Measurements from ENCODE around the gene CDH3.
"Not testable (repeated sequence)": the region's sequence is repeated elsewhere in the genome, so short reads cannot be mapped to it uniquely, and the experiment has no call there.

CDH3 gene

DNA sequence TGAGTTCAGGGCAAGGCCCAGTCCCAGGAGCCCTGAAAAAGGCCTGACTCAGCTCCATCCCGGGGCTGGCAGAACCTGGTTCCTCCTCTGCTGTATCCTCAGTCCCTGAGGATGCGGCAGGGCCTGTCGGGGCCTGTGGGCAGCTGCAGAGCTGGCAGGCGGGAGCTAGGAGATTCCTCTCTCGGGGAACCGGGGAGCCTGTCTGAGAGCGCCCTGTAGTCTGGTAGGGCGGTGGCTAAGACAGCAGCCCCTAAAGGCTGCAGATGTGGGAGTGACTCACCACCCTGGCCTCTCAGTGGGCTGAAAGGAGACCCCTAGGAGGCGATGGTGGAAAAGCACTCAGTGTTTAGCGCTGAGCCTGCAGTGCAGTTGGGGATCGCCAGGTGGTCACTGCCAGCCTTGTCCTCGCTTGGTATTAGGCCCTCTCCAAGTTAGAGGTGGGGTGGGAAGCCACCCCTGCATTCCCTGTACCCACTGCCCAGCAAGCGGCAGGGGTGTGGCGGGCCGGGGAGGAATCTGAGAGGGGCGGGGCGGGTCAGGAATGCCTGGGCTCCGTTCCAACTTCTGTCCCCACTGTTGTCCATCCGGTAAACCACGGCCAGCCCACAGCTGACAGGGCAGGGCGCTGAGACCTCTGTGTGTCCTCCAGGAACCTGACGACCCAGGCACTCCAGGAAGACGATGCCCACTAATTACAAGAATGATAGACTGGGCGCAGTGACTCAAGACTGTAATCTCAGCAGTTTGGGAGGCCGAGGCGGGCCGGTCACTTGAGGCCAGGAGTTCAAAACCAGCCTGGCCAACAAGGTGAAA is 62.4 kb downstream of the CDH3 start:
- DNase-seq, result no peak

DNA sequence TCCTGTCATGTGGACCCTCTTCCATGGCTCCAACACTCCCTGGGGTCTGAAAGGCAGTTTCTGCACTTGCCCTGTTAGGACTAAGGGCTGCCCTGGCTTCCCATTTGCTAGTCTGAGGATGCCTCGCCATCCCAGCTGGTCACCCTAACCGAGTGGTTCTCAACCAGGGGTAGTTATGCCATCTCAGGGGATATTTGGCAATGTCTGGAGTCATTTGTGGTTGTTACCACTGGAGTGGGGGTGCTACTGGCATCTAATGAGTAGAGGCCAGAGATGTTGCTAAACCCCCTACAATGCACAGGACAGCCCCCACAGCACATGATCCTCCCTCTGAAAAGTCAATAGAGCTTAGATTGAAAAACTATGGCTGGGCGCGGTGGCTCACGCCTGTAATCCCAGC is 65.1 kb downstream of the CDH3 start:
- DNase-seq, result no peak

DNA sequence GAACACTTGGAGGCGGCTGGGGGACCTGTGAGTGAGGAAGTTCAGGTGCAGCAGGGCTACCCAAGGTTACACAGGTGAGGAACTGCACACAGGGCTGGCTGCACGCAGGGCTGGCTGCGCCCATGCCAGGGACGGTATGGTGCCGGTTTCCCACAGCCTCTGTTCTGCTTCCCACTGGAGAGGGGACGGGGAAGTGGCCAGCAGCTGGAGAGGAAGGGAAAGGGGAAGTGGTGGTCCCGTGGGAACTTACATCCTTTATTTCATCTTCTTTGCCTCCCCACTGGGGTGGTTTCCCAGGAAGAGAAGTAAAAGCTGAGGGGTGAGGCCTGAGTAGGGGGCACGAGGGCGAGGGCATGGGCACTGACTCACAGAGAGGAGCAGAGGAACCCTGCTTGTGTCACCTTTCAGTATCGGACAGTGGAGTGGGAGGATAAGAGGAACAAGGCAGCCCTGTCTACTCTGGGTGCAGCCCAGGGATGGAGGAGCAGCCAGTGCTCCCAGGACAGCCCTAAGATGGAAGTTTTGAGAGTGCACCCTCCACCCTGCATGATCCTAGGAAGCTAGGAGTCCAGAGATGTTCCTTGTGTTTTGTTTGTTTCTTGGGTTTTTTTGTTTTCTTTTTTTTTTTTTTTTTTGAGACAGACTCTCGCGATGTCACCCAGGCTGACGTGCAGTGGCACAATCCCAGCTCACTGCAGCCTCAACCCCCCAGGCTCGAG is 66.5 kb downstream of the CDH3 start:
- no peak for DNase-seq

DNA sequence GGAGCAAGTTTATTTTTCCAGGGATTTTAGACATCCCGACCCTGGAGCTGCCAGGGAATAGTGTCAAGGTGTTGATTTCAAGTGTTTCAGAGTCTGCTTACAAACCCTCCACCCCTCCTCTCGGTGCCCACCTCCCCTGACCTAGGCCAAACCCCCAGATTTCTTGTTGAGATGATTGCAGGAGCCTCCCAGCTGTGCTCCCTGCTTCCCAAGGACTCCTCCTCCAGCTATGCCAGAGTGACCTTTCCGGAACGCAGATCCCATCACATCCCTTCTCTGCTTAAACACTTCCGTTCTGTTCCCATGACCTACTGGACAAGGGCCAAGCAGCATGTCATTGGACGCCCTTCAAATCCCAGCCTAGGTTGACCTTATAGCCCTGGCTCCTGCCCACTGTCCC is 68.3 kb downstream of the CDH3 start:
- DNase-seq, result no peak

DNA sequence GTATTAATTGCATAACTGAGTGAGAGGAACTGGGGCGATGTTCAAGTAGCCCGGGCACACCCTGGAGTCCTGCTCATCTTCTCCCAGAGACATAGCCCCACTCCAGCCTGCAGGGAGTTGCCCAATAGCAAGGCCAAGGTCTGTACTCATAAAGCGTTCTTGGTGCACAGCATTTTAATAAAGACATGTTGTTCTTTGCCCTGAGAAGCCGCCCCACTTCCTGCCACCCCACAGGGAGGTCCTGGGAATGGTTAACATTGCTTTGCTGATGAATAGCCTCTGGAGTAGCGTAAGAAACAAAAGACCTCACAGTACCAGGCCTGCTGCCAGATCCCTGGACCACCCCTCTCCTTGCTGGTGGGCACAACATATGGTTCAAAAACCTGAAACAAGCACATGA is 70.4 kb downstream of the CDH3 start:
- DNase-seq, result no peak

DNA sequence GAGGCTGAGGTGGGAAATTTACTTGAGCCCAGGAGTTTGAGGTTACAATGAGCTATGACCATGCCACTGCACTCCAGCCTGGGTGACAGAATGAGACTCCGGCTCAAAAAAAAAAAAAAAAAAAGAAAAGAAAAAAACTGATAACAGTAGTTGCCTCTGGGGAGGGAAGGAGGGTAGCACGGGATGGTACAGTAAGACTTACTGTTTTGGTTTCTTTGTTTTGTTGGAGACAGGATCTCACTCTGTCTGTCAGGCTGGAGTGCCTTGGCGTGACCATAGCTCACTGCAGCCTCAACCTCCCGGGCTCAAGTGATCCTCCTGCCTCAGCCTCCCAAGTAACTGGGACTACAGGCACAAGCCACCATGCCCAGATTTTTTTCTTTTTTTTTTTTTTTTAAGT is 71.4 kb downstream of the CDH3 start:
- DNase-seq, result not testable (repeated sequence)

DNA sequence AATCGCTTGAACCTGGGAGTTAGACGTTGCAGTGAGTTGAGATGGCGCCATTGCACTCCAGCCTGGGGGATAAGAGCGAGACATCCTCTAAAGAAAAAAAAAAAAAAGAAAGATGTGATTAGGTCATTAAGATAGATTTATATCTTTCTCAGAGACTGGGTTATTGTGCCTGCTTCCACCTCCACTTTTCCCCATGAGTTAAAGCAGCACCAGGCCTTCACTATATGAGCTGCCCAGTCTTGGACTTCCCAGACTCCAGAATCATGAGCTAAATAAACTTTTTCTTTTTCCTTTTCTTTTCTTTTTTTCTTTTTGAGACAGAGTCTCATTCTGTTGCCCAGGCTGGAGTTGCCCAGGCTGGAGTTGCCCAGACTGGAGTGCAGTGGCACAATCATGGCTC is 72.6 kb downstream of the CDH3 start:
- no peak for DNase-seq

DNA sequence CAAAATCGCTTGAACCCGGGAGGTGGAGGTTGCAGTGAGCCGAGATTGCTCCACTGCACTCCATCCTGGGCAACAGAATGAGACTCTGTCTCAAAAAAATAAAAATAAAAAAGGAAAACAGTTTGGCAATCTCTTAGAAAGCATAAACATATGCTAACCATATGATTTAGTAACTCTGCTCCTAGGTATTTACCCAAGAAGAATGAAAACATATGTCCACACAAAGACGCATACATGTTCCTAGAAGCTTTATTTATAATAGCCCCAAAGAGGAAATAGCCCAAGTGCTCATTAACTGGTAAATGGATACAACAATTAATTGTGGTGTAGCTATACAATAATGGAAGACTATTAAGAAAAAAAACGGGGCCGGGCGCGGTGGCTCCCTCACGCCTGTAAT is 73.5 kb downstream of the CDH3 start:
- no peak for DNase-seq

DNA sequence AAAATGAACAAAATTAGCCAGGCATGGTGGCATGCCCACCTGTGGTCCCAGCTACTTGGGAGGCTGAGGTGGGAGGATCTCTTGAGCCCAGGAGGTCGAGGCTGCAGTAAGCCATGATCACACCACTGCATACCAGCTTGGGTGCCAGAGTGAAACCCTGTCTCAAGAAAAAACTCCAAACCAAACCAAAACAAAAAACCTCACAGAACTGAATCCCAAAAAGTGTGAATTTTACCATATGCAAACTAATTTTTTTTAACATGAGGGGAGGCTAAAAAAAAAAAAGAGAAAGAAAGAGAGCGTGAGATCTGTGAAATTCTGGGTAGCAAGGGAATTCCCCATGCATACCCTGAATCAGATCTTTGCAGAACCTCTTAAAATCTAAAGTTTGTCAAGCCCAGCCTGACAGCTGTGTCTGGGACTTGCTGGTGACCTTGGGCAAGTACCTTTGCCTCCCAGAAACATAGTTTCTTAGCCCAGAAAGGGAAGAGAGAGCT is 74.9 kb downstream of the CDH3 start:
- no peak for DNase-seq

DNA sequence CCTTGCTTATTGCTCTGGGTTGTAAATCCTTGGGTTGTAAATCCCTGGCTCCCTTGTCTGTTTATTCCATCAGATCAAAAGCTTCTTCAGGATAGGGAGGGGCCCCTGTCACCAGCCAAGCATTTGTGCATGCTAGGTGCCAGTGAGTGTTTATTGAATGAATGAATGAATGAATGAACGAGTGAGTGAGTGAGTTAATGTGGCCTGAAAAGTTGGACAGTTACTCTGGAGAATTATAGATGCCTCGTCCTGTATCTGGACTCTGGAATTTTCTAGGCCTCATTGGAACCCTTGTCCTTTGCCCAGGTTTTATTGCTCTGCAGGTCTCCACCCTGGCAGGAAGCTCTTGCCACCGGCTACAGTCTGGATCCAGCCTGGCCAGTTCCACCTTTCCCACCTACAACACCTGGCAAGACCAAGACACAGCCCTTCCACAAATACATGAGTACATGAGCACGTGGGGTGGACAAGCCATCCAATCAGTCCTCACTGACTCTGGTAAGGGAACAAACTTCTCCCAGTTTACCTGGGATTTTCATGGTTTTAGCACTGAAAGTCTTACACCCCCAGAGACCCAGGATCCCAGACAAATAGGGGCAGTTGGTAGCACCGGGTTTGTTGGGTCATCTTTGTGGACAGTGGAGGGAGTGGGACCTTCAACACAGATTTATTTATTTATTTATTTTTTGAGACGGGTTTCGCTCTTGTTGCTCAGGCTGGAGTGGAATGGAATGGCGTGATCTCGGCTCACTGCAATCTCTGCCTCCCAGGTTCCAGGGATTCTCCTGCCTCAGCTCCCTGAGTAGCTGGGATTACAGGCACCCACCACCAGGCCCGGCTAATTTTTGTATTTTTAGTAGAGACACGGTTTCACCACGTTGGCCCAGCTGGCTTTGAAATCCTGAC is 77.3 kb downstream of the CDH3 start:
- no peak for DNase-seq

DNA sequence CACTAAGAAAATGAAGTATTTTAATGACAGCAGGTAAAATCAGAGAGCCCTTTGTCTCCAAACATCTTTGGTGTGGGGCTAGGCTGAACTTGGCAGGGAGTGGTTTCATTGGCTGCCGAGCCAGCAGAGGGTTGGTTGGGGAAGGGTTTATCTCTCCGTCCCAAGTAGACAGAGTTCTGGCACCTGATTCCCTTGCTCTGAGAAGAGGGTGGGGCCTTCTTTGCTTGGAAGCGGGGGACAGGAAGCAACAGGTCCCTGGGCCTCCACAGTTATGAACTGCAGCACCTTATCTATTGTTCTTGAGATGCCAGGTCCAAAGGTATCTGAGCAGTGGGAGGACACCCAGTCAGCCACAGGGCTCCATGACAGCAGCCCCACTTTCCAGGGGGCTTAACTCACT is 79.7 kb downstream of the CDH3 start:
- no peak for DNase-seq

DNA sequence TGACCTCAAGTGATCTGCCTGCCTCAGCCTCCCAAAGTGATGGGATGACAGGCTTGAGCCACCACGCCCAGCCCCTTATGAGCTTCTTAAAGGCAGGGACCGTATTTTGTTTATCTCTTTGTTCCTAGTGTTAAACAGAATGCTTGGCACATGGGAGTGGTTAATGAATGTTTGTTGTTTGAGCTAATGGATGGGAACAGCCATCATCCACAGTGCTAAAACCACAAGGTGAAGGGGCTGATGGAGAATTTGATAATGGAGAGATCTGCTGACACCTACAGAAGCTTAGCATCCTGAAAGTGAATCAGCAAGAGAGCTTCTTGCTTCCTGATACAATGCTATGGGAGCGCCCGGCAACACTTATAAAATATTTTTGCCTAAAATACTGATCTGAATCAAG is 83.4 kb downstream of the CDH3 start:
- DNase-seq, result no peak

DNA sequence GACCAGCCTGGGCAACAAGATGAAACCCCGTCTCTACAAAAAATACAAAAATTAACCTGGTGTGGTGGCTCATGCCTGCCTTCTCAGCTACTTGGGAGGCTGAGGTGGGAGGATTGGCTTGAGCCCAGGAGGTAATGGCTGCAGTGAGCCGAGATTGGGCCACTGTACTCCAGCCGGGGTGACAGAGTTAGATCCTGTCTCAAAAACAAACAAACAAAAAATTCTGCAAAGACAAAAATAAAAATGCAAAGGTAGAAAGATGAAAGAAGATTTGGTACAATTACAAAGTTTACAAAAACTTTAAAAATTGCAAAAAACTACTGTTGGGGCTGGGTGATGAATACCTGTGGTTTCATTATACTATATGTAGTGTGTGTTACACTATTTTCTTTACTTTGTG is 86.5 kb downstream of the CDH3 start:
- DNase-seq, result no peak

DNA sequence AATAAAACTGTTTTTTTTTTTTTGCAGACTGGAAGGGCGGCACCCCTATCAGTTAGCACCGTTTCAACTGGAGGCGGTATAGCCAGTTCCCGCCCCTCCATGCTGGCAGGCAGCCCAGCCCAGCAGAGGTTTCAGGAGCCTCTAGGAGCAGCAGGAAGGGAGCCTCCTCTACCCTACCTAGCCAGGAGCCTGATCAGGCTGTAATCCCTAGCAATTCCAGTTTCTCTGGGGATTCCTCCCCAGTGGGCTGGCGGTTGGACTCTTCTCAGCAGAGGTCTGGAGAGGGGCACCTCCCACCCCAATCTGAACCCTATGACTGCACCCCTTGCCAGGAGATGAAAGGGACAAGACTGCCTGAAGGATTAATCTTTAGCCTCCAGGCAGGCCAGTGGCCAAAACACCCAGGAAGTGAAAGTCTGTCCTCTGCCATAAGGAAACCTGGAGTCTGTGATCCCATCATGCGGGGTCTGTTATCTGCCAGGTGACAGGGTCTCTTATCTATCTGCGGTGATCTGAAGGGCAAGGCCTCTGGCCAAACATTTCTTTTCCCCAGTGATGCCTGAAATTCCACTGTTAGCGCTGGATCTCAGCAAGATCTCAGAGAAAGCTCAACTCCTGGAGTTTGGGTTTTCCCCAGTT is 87.1 kb downstream of the CDH3 start:
- DNase-seq, result no peak

DNA sequence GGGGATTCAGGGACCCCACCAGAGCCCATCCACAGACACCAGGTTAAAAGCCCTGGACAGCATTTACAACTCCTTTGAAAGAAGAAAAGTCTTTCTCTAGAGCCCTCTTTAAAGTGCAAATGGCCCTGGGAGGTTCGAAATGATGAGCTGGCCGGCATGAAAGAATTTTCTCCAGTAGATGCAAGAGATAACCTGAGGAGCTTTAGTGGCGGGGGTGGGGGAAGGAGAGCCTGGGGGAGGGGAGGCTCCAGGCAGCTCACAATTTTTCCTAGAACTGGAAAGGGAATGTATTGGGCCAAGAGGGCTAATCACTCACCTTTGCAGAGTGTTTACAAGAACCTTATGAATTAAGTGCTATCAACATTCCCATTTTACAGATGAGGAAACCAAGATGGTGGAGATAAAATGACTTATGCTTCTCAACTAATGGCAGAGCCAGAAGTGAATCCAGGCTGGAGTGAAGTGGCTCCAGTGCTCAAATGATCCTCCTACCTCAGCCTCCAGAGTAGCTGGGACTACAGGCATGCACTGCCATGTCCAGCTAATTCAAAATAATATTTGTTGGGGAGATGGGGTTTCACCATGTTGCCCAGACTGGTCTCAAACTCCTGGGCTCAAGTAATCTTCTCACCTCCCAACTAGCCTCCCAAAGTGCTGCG is 87.8 kb downstream of the CDH3 start:
- no peak for DNase-seq

DNA sequence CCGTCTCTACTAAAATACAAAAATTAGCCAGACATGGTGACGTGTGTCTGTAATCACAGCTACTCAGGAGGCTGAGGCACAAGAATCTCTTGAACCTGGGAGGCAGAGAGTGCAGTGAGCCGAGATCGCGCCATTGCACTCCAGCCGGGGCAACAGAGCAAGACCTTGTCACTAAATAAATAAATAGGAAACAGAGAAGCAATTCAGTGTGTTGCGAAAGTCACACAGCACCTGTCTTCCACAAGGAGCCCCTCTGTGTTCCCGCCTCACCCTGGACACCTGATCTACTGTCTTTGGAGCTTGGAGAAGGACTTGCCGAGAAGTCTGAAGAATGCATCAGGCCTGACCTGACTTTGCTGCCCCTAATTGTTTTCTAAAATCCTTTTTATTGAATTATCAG is 88.5 kb downstream of the CDH3 start:
- DNase-seq, result no peak

DNA sequence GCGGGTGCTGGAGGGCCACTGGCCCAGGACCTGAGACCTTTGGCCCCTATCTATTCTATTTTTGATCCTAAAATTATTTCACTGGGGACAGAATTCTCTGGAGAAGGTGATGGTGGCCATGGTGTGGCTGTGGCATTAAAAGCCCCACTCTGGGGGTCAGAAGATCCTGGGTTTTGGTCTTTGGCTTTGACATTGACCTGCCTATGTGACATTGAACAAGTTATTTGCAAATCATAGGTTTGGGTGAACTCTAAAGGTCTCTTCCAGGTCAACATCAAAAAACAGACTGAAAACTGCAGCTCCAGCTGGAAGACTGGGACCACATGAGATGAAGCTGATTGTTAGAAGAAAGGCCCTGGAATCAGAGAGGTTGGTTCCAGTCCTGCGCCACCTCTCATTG is 89.7 kb downstream of the CDH3 start:
- DNase-seq, result no peak

DNA sequence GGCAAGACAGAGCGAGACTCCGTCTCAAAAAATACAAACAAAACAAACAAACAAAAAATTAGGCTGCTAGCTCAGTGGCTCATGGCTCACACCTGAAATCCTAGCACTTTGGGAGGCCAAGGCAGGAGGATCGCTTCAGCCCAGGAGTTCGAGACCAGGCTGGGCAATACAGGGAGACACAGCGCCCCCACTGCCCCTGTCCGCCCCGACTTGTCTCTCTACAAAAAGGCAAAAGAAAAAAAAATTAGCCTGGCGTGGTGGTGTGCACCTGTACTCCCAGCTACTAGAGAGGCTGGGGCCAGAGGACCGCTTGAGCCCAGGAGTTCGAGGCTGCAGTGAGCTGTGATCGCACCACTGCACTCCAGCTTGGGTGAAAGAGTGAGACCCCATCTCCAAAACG is 91.5 kb downstream of the CDH3 start:
- DNase-seq, result no peak

DNA sequence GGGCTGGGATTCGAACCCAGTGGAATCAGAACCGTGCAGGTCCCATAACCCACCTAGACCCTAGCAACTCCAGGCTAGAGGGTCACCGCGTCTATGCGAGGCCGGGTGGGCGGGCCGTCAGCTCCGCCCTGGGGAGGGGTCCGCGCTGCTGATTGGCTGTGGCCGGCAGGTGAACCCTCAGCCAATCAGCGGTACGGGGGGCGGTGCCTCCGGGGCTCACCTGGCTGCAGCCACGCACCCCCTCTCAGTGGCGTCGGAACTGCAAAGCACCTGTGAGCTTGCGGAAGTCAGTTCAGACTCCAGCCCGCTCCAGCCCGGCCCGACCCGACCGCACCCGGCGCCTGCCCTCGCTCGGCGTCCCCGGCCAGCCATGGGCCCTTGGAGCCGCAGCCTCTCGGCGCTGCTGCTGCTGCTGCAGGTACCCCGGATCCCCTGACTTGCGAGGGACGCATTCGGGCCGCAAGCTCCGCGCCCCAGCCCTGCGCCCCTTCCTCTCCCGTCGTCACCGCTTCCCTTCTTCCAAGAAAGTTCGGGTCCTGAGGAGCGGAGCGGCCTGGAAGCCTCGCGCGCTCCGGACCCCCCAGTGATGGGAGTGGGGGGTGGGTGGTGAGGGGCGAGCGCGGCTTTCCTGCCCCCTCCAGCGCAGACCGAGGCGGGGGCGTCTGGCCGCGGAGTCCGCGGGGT is 92.1 kb downstream of the CDH3 start, which contains the start of gene CDH1:
TSS of gene CDH1 (plus strand) at position 247 of the 684 bp plus-strand sequence. CDS start at position 371, 124 bp downstream.
- DNase-seq, result no peak

DNA sequence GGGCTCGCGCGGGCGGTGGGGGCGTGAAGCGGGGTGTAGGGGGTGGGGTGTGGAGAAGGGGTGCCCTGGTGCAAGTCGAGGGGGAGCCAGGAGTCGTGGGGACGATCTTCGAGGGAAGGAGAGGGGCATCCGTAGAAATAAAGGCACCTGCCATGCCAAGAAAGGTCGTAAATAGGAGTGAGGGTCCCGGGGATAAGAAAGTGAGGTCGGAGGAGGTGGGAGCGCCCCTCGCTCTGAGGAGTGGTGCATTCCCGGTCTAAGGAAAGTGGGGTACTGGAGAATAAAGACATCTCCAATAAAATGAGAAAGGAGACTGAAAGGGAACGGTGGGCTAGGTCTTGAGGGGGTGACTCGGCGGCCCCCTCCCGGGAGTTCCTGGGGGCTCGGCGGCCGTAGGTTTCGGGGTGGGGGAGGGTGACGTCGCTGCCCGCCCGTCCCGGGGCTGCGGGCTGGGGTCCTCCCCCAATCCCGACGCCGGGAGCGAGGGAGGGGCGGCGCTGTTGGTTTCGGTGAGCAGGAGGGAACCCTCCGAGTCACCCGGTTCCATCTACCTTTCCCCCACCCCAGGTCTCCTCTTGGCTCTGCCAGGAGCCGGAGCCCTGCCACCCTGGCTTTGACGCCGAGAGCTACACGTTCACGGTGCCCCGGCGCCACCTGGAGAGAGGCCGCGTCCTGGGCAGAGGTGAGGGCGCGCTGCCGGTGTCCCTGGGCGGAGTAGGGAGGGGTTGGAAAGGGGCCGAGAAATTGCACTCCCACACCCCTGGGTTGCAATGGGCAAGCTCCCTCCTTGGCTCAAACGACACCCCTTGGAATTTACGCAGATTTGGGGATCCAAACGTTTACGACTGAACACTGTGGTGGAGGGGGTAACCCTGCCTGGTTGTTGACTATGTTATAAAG is 92.9 kb downstream of the CDH3 start:
- no peak for DNase-seq

Measured in NCI-H187 treated with DMSO at 0.1 percent for 48 hours (cell line).